GM21528 (cell line): Measurements from ENCODE around the gene CCNT2.
"Not testable (repeated sequence)": the region's sequence is repeated elsewhere in the genome, so short reads cannot be mapped to it uniquely, and the experiment has no call there.

Experiments
- ATAC-seq: cut with Tn5 transposase; IDR thresholded peaks from one replicate; pipeline ENCODE4 v1.9.1; 2021; ENCODE audit warnings: mild to moderate bottlenecking, moderate library complexity; ENCODE audit not compliant: unreplicated experiment, low FRiP score

CCNT2 gene

DNA sequence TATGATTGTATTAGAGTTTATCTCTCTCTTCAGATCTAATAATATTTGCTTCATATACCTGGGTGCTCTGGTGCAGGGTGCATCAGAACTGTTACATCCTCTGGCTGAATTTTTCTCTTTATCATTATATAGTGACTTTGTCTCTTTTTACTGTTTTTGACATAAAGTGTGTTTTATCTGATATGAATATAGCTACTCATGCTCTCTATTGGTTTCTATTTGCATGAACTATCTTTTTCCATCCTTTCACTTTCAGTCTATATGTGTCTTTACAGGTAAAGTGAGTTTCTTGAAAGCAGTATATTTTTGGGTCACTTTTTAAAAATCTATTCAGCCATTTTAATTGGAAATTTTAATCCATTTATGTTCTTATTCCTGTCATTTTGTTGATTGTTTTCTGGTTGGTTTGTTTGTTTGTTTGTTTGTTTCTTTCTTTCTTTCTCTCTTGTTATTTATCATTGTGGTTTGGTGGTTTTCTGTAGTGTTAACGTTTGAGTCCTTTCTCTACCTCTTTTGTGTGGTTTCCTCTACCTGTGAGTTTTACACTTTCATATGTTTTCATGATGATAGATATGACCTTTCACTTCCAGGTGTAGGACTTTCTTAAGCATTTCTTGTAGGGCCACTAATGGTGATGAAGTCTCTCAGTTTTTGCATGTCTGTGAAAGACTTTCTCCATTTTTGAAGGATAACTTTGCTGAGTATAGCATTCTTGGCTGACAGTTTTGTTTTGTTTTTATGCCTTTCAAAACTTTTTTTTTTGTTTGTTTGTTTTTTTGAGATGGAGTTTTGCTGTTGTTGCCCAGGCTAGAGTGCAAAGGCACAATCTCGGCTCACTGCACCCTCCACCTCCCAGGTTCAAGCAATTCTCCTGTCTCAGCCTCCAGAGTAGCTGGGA, 54.9 kb downstream of the CCNT2 start:
- ATAC-seq: peak; percentile 79

DNA sequence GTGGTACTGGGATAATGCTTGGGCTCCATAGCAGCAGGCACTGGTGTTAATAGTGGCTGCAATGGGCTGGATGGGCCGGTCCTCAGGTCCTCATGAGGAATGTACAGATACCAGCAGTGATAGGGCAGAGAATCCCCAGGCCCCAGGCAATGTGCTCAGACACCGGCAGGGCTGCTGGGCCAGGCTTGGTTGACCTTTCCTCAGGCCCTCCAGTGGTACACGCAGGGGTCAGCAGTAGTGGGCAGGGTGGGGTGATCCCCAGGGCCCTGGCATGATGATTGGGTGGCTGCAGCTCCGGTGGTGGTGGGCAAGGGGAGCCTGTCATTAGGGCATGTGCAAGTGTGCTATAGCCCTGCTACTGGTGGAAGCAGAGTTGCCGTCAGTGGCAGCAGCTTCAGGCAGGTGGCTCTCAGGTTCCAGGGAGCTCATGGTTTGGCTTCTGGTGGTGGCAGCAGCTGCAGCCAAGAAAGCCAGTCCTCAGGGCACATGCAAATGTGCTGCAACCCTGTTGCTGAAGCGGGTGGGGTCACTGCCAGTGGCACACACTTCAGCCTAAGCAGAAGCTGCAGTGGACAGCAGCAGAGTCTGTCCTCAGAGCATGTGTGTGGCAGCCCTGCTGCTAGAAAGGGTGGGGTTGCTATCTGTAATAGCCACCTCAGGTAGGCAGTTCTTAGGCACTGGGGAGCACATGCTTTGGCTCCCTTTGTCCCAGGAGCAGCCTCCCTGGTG, 56.8 kb downstream of the CCNT2 start:
- ATAC-seq: no peak

DNA sequence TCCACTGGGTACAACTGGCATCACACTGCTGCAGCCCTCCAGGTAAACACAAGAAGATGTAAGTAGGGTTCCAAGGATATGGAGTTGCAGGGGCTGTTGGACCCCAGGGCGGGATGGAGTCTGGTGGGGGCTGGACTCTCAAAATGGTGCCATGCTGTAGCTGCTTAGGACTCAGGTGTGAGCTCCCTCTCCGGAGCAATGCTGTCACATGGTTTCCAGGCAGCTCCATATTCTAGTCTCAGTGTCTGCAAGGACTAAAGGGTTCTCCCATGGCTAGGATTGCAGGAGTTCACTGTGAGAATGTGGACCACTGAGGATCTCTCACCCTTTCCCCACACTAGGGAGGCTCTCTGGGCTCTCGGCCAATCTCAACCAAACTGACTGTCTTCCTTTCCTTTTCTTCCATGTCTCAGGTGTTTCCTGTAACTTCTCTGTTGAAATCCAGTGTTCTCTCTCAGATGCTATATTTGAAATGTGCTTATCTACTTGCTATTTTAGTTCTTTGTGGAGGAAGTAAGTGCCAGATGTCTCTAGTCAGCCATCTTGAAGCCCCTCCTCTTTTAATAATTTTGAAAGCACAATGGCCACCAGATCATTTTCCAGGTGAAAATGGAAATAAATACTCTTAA, 57.6 kb downstream of the CCNT2 start:
- no peak for ATAC-seq

DNA sequence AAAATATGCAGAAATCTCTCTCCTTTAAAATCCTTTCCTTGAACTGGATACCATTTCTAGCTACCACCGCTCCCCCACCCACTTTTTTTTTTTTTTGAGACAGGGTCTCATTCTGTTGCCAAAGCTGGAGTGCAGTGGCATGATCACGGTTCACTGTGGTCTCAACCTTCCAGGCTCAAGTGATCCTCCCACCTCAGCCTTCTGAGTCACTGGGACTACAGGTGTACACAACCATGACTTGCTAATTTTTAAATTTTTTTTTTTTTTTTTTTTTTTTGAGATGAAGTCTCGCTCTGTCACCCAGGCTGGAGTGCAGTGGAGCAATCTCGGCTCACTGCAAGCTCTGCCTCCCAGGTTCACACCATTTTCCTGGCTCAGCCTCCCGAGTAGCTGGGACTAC, 58.5 kb downstream of the CCNT2 start:
- ATAC-seq: not testable (repeated sequence)

DNA sequence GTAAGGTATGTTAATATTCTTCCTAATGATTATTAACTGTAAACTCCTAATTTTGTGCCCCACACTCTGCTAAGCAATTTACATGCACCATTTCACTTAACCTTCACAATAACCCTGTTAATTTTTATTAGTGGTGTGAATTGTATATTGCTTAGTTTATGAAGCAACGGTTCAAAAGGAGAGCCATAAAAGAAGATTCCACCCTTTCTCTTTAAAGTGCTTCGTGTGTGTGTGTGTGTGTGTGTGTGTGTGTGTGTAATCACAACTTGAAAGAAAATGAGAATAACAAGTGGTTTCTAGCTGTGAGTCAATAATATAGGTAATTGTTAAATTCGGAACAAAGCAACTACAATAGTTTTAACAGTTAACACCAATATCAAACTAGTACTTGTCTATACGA, 60.6 kb downstream of the CCNT2 start:
- no peak for ATAC-seq

DNA sequence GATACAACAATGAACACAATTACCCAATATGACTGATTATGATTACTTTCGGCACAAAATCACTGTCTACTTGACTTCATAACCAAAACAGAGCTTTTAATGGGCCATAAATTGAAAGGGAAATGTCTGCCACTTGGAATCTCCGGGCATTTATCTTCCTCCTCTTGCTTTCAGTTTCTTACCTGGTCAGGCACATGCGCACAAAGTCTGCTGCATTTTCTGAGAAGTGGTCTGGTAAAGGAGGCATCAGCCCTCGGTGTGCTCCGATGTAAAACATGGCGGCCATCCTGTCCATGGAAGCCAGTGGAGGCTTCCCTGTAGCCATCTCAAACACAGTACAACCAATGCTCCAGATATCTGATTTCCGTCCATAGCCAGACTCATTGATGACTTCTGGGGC, 62.0 kb downstream of the CCNT2 start:
- no peak for ATAC-seq

DNA sequence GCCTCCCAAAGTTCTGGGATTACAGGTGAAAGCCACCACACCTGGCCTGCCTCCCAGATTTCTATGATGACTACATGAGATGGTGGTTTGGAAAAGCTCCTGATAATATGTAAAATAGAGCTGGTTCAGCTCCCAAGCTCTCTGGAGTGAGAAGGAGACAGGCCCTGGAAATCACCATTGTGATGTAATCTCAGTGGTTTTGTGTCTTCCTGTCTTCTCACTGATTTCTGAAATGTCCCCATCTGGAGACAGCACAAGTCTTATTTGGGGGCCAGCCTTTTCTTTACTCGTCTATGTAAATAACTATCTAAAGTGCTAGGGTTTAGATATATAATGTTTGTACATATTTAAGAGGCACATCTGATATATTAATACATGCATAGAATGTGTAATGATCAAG, 64.0 kb downstream of the CCNT2 start:
- no peak for ATAC-seq

DNA sequence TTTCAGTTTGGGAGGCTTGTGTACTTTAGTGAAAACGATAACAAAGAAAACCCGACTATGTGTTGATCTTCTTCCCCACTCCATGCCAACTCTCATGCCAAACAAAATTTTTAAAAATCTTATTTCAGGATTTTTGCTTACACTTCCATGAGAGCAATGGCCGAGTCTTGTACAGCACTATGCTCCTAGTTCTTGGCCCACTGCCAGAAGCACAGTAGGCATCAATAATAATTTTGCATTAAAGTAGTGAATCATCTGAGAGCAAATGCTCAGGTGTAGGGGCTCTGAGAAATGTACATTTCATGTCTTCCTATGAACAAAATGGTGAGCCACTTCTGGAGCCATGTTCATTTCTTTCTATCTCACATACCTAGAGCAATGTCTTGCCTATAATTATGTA, 66.4 kb downstream of the CCNT2 start:
- ATAC-seq: no peak

DNA sequence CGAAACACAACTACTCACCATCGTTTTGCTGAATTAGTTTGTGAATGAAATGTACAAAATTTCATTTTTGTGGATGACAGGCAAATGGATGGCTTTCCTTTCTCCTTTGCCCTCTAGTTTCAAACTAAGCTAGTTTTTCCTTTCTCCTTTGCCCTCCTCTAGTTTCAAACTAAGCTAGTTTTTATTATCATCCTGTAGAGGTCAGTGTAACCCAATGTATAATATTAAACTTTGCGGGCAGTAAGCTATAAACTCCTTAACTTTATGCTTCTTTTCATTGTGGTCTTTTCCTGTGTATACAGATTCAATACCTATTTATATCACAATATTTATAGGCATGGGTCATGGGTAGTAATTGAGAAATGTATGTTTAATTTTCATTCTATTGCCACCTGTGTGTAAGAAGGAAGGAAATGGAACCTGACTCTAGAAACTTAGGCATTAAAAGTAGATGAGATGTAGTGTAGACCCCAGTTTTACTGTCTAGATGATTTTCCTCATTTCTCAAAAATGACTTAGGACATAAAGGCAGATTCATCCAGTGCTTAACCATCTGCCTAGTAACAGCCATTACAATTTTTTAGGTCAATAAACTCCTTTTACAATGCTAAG, 70.5 kb downstream of the CCNT2 start:
- no peak for ATAC-seq

DNA sequence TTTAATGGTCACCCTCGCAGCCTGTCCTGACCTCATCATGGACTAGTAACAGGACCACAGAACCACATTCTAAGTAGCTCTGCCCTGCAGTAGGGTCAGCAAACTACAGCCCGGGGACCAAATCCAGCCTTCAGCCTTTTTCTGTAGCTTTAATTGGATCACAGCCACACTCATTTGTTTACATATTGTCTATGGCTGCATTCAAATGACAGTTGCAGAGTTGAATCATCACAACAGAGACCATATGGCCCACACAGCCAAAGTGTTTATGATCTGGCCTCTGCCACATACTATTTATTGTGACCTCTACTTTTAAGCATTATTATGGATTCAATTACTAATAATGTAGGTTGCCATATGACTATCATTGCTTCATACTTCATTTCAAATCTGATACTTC, 80.9 kb downstream of the CCNT2 start:
- ATAC-seq: no peak

DNA sequence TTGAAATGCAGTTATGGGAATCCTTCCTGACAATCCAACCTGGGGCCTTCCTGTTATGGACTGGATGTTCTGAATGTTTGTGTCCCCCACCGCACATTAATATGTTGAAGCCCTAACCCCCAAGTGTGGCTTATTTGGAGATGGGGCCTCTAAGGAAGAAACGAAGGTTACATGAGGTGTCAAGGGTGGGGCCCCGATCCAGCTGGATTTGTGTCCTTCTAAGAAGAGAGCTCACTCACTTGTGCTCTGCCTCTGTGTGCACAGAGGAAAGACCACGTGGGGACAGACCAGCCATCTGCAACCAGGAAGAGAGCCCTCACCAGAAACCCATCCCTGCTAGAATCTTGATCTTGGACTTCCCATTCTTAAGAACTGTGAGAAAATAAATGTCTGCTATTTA, 84.2 kb downstream of the CCNT2 start:
- ATAC-seq: no peak

DNA sequence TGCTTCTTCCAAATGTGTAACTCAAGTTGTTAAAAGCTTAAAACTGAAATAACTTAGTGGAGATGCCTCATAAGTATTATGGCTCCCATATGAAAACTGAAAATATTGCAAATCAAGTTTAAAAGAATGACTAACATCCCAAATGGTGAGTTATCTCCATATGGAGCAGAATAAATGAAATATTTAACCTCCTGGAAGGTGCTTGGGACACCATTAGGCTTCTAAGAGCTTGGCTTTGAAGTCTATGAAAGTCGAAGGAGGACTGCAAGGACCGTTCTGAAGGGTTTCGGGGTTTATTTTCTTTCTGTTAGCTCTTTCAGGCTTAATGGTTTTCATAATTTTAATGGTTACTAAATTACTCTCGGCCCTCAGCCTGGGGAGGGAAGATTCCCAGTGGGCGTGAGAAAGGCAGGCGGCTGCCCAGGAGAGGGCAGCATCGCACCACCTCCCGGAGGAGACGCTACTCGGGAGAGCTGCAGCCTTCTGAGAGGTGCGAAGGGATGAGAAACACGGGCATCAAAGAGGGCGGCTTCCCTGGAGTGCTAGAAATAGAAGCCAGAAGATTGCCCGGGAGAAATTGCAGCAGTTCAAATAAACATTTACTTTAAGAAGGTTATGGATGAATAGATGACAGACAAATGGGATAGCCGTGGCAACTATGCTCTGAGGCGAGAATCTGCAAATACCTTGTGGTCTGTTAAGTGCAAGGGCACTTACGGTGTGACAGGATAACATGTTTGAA, 85.6 kb downstream of the CCNT2 start:
- peak; percentile 92 for ATAC-seq

DNA sequence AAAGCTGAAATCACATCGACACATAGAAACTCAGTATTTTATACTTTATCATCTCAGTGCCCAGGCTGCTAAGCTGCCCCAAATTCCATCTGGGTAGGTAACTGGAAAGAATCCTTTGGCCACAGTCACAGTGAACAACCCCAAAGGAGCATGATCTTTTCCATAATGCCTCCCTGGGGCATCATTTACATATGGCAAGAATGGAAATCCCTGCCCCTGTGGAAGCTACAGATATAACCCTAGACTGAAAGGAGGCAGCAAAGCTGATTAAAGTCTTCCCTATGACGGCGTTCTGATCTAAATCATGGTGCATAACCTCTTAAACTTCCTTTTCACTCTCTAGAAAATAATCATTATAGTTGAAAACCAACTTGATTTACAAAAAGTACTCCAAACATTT, 87.1 kb downstream of the CCNT2 start:
- ATAC-seq: no peak
